PC-9 (cell line): ENCODE measurements around the gene RNF145. TPM values are rescaled to one million over a fixed set of nuclear protein-coding genes. Genes with fewer than 3 reads are reported as not detected.

Experiments
- BruUV-seq: library from RNA; stranded (reverse); fragments of 400-500 nt; replicated peaks from 2 replicates; lab custom pipeline; 2021; lab: Mats Ljungman, UMichigan
- CTCF ChIA-PET: fragments of 300-600 bp; sonication (Branson Sonifier 250); formaldehyde crosslinking; loops from one replicate; lab custom pipeline; 2022; ENCODE audit warnings: antibody characterized with exemption; lab: Charles Lee
- POLR2A ChIA-PET: fragments of 300-600 bp; sonication (Branson Sonifier 250); formaldehyde crosslinking; loops from one replicate; lab custom pipeline; 2022; ENCODE audit warnings: antibody characterized with exemption; ENCODE audit not compliant: unreplicated experiment; lab: Charles Lee
- DNase-seq, 2 experiments: peaks; one replicate each; pipeline versions ENCODE4 v3.0.0 to v3.0.0-alpha.2; 2015 to 2022; ENCODE audit warnings: mixed read lengths in 1 of 2
- H2AFZ ChIP-seq: fragments of 200-600 bp; sonication (generic); 2 replicates; pipeline ENCODE4 v1.8.1; 2017; ENCODE audit warnings: antibody characterized with exemption
- H3F3A ChIP-seq: fragments of 200-600 bp; sonication (generic); 2 replicates; pipeline ENCODE4 v1.8.1; 2017; ENCODE audit warnings: antibody characterized with exemption, mild to moderate bottlenecking, low read depth; ENCODE audit not compliant: insufficient read depth
- H3K27ac ChIP-seq: fragments of 200-600 bp; sonication (generic); 2 replicates; pipeline ENCODE4 v1.6.1; 2016; ENCODE audit warnings: mixed run types
- H3K27me3 ChIP-seq: fragments of 200-600 bp; sonication (generic); 2 replicates; pipeline ENCODE4 v1.6.1; 2016; ENCODE audit warnings: low read depth, mixed run types; ENCODE audit not compliant: insufficient read depth
- H3K36me3 ChIP-seq: fragments of 200-600 bp; sonication (generic); 2 replicates; pipeline ENCODE4 v1.6.1; 2016; ENCODE audit warnings: low read depth, mixed run types
- H3K4me1 ChIP-seq: fragments of 200-600 bp; sonication (generic); replicated peaks from 2 replicates; pipeline ENCODE4 v1.6.1; 2016; ENCODE audit warnings: mixed run types; ENCODE audit not compliant: insufficient read depth
- H3K4me2 ChIP-seq: fragments of 200-600 bp; sonication (generic); 2 replicates; pipeline ENCODE4 v1.6.1; 2017; ENCODE audit warnings: mixed run types
- H3K4me3 ChIP-seq: fragments of 200-600 bp; sonication (generic); 2 replicates; pipeline ENCODE4 v1.6.1; 2016; ENCODE audit warnings: mixed run types
- H3K79me2 ChIP-seq: fragments of 200-600 bp; sonication (generic); 2 replicates; pipeline ENCODE4 v1.6.1; 2017; ENCODE audit warnings: low read depth, mixed run types
- H3K9me2 ChIP-seq: fragments of 200-600 bp; sonication (generic); 2 replicates; pipeline ENCODE4 v1.8.1; 2017; ENCODE audit warnings: mild to moderate bottlenecking; ENCODE audit not compliant: insufficient read depth
- H3K9me3 ChIP-seq: fragments of 200-600 bp; sonication (generic); 2 replicates; pipeline ENCODE4 v1.8.1; 2016; ENCODE audit warnings: low read depth; ENCODE audit not compliant: insufficient read depth
- H4K20me1 ChIP-seq: fragments of 200-600 bp; sonication (generic); 2 replicates; pipeline ENCODE4 v1.8.1; 2017; ENCODE audit not compliant: insufficient read depth
- CTCF ChIP-seq: fragments of 200-600 bp; sonication (generic); conservative IDR thresholded peaks from 2 replicates; pipeline ENCODE4 v1.6.1; 2017; ENCODE audit warnings: mixed run types, antibody characterized with exemption, mild to moderate bottlenecking, moderate library complexity
- EZH2 ChIP-seq: fragments of 200-600 bp; sonication (generic); IDR thresholded peaks from 2 replicates; pipeline ENCODE4 v1.8.0; 2017; ENCODE audit warnings: antibody characterized with exemption, low read depth
- intact Hi-C: fragments of 100-400 bp; cut with micrococcal nuclease; formaldehyde crosslinking; loops from one replicate; pipeline ENCODE4 v1.10.0; 2022; ENCODE audit not compliant: unreplicated experiment
- total RNA-seq: library from RNA; stranded (reverse); gene quantifications from 2 replicates; pipeline ENCODE4 v1.2.3, GENCODE V29; 2021

RNF145 gene
- total RNA-seq, 1 experiment from 2014 or later: 54.5 TPM

GRCh38 chr5:159135896-159136531, 73.3 kb downstream of the RNF145 start:
- no peak overlapping the region for H3K4me2 ChIP-seq
- DNase-seq: no peak
- peaks cover 40% of the 10 kb centered on the region for H3K27me3 ChIP-seq
- ChIA-PET POLR2A (no interaction called here), CTCF (no interaction called here)
- no peaks in the 10 kb centered on the region for H4K20me1 ChIP-seq
- H3K9me2 ChIP-seq: no peaks in the 10 kb centered on the region
- intact Hi-C loops: loop anchor here (10.0 kb wide), 1 partner anchor 1991 kb away; the partner anchor contains the start of gene MED7
- H3K27ac ChIP-seq: no peak overlapping the region
- H3F3A ChIP-seq: no peaks in the 10 kb centered on the region
- TF ChIP-seq CTCF: no peak
- no peak for TF ChIP-seq EZH2
- H3K36me3 ChIP-seq: no peaks in the 10 kb centered on the region
- no peak overlapping the region for H3K4me3 ChIP-seq
- no peaks in the 10 kb centered on the region for H3K79me2 ChIP-seq
- H3K4me1 ChIP-seq: no peaks in the 10 kb centered on the region
- H3K9me3 ChIP-seq: no peaks in the 10 kb centered on the region
- H2AFZ ChIP-seq: no peak overlapping the region
- BruUV-seq: no TSS peak

DNA sequence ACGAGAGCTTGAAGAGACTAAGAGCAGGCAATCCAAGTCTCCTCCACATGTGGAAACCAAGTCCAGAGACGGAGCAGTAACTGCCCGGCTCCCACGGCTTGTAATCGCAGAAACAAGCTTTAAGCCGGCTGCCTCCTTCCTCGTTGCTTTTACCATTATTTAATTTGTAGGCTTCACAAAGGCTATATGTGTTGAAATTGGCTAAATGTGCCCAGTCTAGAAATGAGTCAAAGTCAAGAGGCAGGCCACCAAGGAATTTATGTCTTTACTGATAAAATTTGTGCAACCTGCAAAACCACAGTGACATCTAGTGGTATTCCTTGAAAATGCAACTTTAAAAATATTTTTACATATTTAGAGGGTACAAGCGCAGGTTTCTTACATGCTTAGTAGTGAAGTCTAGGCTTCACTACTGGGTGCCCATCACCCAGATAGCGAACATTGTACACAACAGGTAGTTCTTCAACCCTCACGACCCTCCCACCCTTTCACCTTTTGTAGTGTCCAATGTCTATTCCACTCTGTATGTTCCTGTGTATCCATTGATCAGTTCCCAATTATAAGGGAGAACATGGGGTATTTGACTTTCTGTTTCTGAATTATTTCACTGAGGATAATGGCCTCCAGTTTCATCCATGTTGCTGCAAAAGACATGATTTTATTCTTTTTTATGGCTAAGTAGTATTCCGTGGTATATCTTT, 76.2 kb downstream of the RNF145 start:
- H3F3A ChIP-seq: no peaks in the 10 kb centered on the region
- POLR2A ChIA-PET: no interaction called here
- intact Hi-C loops: loop anchor here (1.0 to 10.0 kb wide), 6 partner anchors 438 to 1988 kb away; partner anchors contain the start of gene MED7
- no TSS peak for BruUV-seq
- CTCF ChIA-PET: interaction anchor here (1.2 kb wide), 1 partner anchor 438 kb away, joined by 8 read pairs; no protein-coding TSS in a partner anchor
- no peak overlapping the region; the same call in 1 of the 2 replicates for H2AFZ ChIP-seq
- H3K9me3 ChIP-seq: no peaks in the 10 kb centered on the region
- DNase-seq: peak; percentile 3 to 45
- no peaks in the 10 kb centered on the region for H3K4me1 ChIP-seq
- H3K79me2 ChIP-seq: no peaks in the 10 kb centered on the region
- H3K9me2 ChIP-seq: no peaks in the 10 kb centered on the region
- H3K27me3 ChIP-seq: peaks cover 32% of the 10 kb centered on the region
- no peak overlapping the region for H3K4me3 ChIP-seq
- no peaks in the 10 kb centered on the region for H3K36me3 ChIP-seq
- H3K27ac ChIP-seq: no peak overlapping the region
- no peaks in the 10 kb centered on the region for H4K20me1 ChIP-seq
- TF ChIP-seq EZH2 (no peak), CTCF (peak; percentile 89)
- no peak overlapping the region for H3K4me2 ChIP-seq

- Histone ChIP-seq H2AFZ (no peak overlapping the region), H3K4me1 (no peaks in the 10 kb centered on the region), H3K27me3 (peaks cover 32% of the 10 kb centered on the region), H3K9me2 (no peaks in the 10 kb centered on the region), H3K4me3 (no peak overlapping the region), H3K9me3 (no peaks in the 10 kb centered on the region), H3K4me2 (no peak overlapping the region), H3K79me2 (no peaks in the 10 kb centered on the region), H3F3A (no peaks in the 10 kb centered on the region), H3K36me3 (no peaks in the 10 kb centered on the region), H3K27ac (no peak overlapping the region), H4K20me1 (no peaks in the 10 kb centered on the region)
- ChIA-PET POLR2A (no interaction called here), CTCF (interaction anchor here (0.5 to 1.2 kb wide), 3 partner anchors 130 to 440 kb away, joined by 4 to 12 read pairs (median 8); no protein-coding TSS in a partner anchor)
- BruUV-seq: no TSS peak
- intact Hi-C loops: loop anchor here (1.0 to 10.0 kb wide), 6 partner anchors 437 to 1988 kb away; partner anchors contain the start of gene MED7
- no peak for DNase-seq
- TF ChIP-seq CTCF (no peak), EZH2 (no peak)
Measured at GRCh38 chr5:159132429-159133040, 76.8 kb downstream of the RNF145 start.
